ENCODE results near the gene PROSER2. TPM values are rescaled to one million over a fixed set of nuclear protein-coding genes. Genes with fewer than 3 reads are reported as not detected.

The PROSER2 gene
- total and polyA plus RNA-seq, 4 donors: 1.4 to 8.0 (median 4.3) TPM

DNA sequence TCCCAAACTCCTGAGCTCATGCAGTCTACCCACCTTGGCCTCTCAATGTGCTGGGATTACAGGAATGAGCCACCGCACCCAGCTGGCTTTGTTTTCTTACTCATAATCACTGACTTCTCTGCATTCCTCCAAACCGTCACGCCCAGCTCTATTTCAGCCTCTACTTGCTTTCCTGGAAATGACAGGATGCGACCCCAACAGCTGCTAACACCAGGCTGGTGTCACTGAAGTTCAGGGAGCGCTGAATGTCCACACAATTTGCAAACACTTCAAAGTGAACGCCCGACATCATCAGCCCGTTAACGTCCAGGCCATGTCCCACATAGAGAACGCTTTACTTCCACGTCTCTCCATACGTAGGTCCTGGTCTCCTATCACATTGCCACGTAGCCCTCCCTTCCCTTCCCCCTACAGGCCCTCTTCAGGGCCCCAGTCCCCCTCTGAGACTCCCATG is 12.8 kb upstream of the PROSER2 start:
- Histone ChIP-seq H3K9me3 (ENCODE audit: control insufficient read depth, low read length) (no peaks in the 10 kb centered on the region), H3K4me3 (ENCODE audit: low read length in 2 of 2) (no peak overlapping the region), H3K36me3 (ENCODE audit: control insufficient read depth in 1 of 2, insufficient read depth in 2 of 2, low read length in 1 of 2) (no peaks in the 10 kb centered on the region), H3K27ac (ENCODE audit: low read depth in 1 of 2, low read length in 2 of 2) (no peak overlapping the region), H3K4me1 (ENCODE audit: control insufficient read depth in 1 of 2, insufficient read depth in 2 of 2, low read length in 2 of 2) (no peaks in the 10 kb centered on the region), H3K27me3 (ENCODE audit: control insufficient read depth in 1 of 2, insufficient read depth in 2 of 2, low read length in 1 of 2) (no peaks in the 10 kb centered on the region)
- DNase-seq (no peak), ATAC-seq (ENCODE audit: low FRiP score) (no peak)
- WGBS, 2 donors: 64 to 68% methylated on average over 13 of the region's 13 CpGs
- intact Hi-C loops (cut with DNase I): no loop called here

DNA sequence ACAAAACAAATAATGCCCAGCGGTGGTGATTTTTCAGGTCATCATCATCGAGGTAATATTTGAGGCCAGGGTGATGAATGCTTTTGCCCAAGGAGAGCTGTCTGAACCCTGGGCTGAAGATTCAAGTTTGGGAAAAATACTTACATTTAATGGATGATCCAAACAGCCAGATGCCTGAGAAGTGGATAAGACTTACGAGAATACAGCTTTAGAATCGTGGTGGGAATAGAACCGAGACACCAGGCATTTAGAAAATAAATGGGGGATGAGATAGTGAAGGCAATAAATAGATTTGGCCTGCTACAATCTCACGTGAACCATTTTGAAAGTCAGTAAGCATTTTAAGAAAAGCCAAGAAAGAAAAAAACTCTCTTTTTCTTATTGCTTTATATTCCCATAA is 12.2 kb upstream of the PROSER2 start:
- Histone ChIP-seq H3K4me1 (ENCODE audit: control insufficient read depth in 1 of 2, insufficient read depth in 2 of 2, low read length in 2 of 2) (no peaks in the 10 kb centered on the region), H3K4me3 (ENCODE audit: low read length in 2 of 2) (no peak overlapping the region), H3K27ac (ENCODE audit: low read depth in 1 of 2, low read length in 2 of 2) (no peak overlapping the region), H3K9me3 (ENCODE audit: control insufficient read depth, low read length) (no peaks in the 10 kb centered on the region), H3K36me3 (ENCODE audit: control insufficient read depth in 1 of 2, insufficient read depth in 2 of 2, low read length in 1 of 2) (no peaks in the 10 kb centered on the region), H3K27me3 (ENCODE audit: control insufficient read depth in 1 of 2, insufficient read depth in 2 of 2, low read length in 1 of 2) (no peaks in the 10 kb centered on the region)
- ATAC-seq (ENCODE audit: low FRiP score) (no peak), DNase-seq (no peak)
- WGBS, 2 donors: 39 to 44% methylated on average over 6 of the region's 6 CpGs
- intact Hi-C loops (cut with DNase I): no loop called here

DNA sequence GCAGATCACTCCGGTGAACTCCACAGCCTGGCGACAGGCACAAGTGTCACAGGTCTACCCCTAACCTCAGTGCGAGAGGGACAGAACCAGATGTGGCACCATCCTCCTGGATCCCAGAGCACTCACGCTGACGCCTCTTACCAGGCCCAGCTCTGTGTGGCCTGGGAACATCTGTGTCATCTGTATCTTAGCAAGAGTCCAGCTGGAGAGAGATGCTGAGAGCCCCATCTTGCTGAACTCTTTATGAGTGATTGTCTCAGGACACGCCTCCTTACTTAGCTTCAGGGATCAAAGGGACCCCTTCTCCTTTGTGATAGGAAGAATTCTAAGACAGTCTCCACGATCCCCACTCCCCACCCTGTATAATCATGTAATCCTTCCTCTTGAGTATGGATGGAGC is 10.0 kb upstream of the PROSER2 start:
- Histone ChIP-seq H3K27ac (ENCODE audit: low read depth in 1 of 2, low read length in 2 of 2) (no peak overlapping the region), H3K27me3 (ENCODE audit: control insufficient read depth in 1 of 2, insufficient read depth in 2 of 2, low read length in 1 of 2) (no peaks in the 10 kb centered on the region), H3K4me1 (ENCODE audit: control insufficient read depth in 1 of 2, insufficient read depth in 2 of 2, low read length in 2 of 2) (no peaks in the 10 kb centered on the region), H3K9me3 (ENCODE audit: control insufficient read depth, low read length) (no peaks in the 10 kb centered on the region), H3K36me3 (ENCODE audit: control insufficient read depth in 1 of 2, insufficient read depth in 2 of 2, low read length in 1 of 2) (no peaks in the 10 kb centered on the region), H3K4me3 (ENCODE audit: low read length in 2 of 2) (no peak overlapping the region)
- no peak for ATAC-seq (ENCODE audit: low FRiP score)
- intact Hi-C loops (cut with DNase I): no loop called here
- no peak for DNase-seq
- WGBS, 2 donors: 90 to 91% methylated on average over 7 of the region's 7 CpGs

DNA sequence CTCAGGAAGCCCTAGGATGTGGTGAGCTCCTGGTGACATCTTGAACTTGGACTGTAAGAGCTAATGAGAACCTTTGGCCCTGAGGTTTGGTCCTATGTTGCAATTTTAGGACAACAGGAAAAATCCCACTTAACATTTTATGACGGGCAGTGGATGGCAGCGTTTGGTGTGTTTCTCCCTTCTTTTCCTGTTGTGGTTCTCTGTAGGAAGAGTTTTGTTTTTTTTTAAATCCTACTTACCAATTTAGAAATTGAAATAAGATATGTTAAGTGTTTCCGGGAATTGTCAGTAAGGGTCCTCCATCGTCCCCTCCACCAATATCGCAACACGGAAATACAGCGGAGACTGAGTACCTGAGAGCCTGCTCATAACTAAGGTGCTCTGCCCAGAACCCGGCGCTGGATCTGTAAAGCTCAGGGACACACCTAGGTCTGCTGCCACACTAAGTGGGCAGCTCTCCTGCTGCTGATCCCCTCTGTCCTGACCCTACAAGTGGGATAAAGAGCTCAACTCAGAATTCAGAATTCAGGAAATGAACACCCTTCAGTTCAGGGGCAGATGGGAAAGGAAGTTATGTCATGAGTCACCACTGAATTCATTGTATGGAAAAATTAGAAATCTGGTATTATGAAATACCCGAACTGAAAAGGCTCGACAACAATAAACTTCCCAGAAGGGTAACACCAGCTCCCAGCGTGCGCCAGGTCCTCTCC is 9.1 kb upstream of the PROSER2 start:
- no peak for ATAC-seq (ENCODE audit: low FRiP score)
- DNase-seq: no peak
- no peak overlapping the region for H3K4me3 ChIP-seq (ENCODE audit: low read length in 2 of 2)
- H3K4me1 ChIP-seq (ENCODE audit: control insufficient read depth in 1 of 2, insufficient read depth in 2 of 2, low read length in 2 of 2): no peaks in the 10 kb centered on the region
- no peaks in the 10 kb centered on the region for H3K36me3 ChIP-seq (ENCODE audit: control insufficient read depth in 1 of 2, insufficient read depth in 2 of 2, low read length in 1 of 2)
- WGBS, 2 donors: 84 to 87% methylated on average over 13 of the region's 13 CpGs
- no peaks in the 10 kb centered on the region for H3K27me3 ChIP-seq (ENCODE audit: control insufficient read depth in 1 of 2, insufficient read depth in 2 of 2, low read length in 1 of 2)
- H3K27ac ChIP-seq (ENCODE audit: low read depth in 1 of 2, low read length in 2 of 2): no peak overlapping the region
- intact Hi-C loops (cut with DNase I): no loop called here
- H3K9me3 ChIP-seq (ENCODE audit: control insufficient read depth, low read length): no peaks in the 10 kb centered on the region

DNA sequence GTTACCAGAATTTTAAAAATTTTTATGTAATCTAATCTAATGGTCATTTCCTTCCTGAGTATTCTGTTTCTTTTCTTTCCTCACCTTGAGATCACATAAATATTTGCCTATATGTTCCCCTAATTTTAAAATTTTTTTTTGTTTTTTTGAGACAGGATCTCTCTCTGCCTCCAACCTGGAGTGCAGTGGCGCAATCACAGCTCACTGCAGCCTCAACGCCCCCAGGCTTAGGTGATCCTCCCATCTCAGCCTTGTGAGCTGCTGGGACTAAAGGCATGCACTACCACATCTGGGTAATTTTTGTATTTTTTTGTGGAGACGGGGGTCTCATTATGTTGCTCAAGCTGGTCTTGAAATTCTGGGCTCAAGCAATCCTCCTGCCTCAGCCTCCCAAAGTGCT is 4.1 kb upstream of the PROSER2 start:
- Histone ChIP-seq H3K4me3 (ENCODE audit: low read length in 2 of 2) (no peak overlapping the region), H3K27ac (ENCODE audit: low read depth in 1 of 2, low read length in 2 of 2) (no peak overlapping the region), H3K27me3 (ENCODE audit: control insufficient read depth in 1 of 2, insufficient read depth in 2 of 2, low read length in 1 of 2) (no peaks in the 10 kb centered on the region), H3K36me3 (ENCODE audit: control insufficient read depth in 1 of 2, insufficient read depth in 2 of 2, low read length in 1 of 2) (no peaks in the 10 kb centered on the region), H3K4me1 (ENCODE audit: control insufficient read depth in 1 of 2, insufficient read depth in 2 of 2, low read length in 2 of 2) (no peaks in the 10 kb centered on the region), H3K9me3 (ENCODE audit: control insufficient read depth, low read length) (no peaks in the 10 kb centered on the region)
- intact Hi-C loops (cut with DNase I): no loop called here
- DNase-seq: no peak
- 78 to 92% methylated on average over 3 of the region's 3 CpGs for WGBS, 2 donors
- ATAC-seq (ENCODE audit: low FRiP score): no peak

DNA sequence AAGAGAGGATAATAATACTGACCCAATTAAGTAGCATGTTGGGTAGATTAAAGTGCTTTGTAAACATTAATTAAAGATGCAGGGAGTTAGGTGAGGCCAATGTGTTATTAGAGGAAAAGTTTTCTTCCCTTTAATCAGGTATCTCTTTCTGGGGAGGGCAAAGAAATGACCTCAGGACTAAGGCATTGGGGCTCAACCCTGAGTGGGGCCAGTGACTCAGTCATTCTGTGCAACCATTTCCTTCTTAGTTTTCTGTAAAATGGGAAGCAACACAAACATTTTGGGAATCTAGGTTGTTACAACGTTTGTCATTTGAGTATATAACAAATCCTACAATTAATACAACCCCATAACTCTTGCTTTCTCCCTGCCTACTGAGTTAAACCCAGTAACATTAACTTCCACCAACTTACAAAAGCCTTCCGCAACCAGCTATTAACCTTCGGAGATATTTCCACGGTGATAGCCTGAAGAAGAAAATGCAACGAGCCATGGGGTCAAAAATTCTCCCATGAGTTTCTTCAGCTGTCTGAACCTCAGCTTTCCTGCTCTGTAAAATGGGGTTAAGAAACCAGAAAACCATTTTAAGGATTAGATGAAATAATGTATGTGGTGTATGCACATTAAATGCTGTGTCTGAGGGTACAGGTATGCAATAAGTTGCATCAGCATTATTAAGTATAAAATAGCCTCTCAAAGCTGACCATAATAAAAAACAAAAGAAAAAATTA is 965 bp upstream of the PROSER2 start:
- no peak overlapping the region for H3K27ac ChIP-seq (ENCODE audit: low read depth in 1 of 2, low read length in 2 of 2)
- DNase-seq (no peak), ATAC-seq (ENCODE audit: low FRiP score) (no peak)
- intact Hi-C loops (cut with DNase I): no loop called here
- no peak overlapping the region for H3K4me3 ChIP-seq (ENCODE audit: low read length in 2 of 2)
- H3K36me3 ChIP-seq (ENCODE audit: control insufficient read depth in 1 of 2, insufficient read depth in 2 of 2, low read length in 1 of 2): no peaks in the 10 kb centered on the region
- H3K27me3 ChIP-seq (ENCODE audit: control insufficient read depth in 1 of 2, insufficient read depth in 2 of 2, low read length in 1 of 2): no peaks in the 10 kb centered on the region
- WGBS, 2 donors: 77 to 78% methylated on average over 5 of the region's 5 CpGs
- H3K4me1 ChIP-seq (ENCODE audit: control insufficient read depth in 1 of 2, insufficient read depth in 2 of 2, low read length in 2 of 2): no peaks in the 10 kb centered on the region
- H3K9me3 ChIP-seq (ENCODE audit: control insufficient read depth, low read length): no peaks in the 10 kb centered on the region

DNA sequence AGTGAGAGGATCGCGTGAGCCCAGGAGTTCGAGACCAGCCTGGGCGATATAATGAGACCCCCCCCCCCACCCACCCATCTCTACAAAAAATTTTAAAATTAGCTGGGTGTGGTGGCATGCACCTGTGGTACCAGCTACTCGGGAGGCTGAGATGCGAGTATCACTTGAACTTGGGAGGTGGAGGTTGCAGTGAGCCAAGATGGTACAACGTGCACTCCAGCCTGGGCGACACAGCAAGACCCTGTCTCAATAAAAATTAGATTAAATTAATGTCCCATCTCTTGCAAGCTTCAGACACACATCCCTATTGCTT is 391 bp upstream of the PROSER2 start:
- DNase-seq (no peak), ATAC-seq (ENCODE audit: low FRiP score) (no peak)
- H3K36me3 ChIP-seq (ENCODE audit: control insufficient read depth in 1 of 2, insufficient read depth in 2 of 2, low read length in 1 of 2): no peaks in the 10 kb centered on the region
- no peaks in the 10 kb centered on the region for H3K27me3 ChIP-seq (ENCODE audit: control insufficient read depth in 1 of 2, insufficient read depth in 2 of 2, low read length in 1 of 2)
- no peaks in the 10 kb centered on the region for H3K4me1 ChIP-seq (ENCODE audit: control insufficient read depth in 1 of 2, insufficient read depth in 2 of 2, low read length in 2 of 2)
- no peaks in the 10 kb centered on the region for H3K9me3 ChIP-seq (ENCODE audit: control insufficient read depth, low read length)
- 58 to 69% methylated on average over 7 to 8 of the region's 8 CpGs for WGBS, 2 donors
- intact Hi-C loops (cut with DNase I): no loop called here
- H3K27ac ChIP-seq (ENCODE audit: low read depth in 1 of 2, low read length in 2 of 2): no peak overlapping the region
- H3K4me3 ChIP-seq (ENCODE audit: low read length in 2 of 2): peak overlapping the region; percentile 78 to 88

DNA sequence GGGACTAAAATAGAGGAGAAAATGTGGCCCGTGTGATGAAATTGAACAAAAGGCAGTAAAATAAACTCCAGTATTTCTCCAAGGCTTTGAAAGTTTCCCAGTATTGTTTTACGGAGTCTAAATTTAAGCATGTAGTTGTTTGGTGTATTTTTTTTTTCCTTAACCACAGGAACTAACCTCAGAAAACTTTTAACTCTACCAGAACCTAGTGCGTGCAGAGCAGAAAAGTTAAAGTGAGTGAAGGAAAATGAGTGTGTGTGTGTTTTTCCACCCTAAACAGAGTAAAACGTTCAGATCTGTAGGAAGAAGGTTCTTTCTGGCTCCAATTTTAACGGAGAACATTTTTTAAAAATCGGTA is 812 bp downstream of the PROSER2 start:
- 0 to 1% methylated on average over 6 of the region's 6 CpGs for WGBS, 2 donors
- Histone ChIP-seq H3K4me1 (ENCODE audit: control insufficient read depth in 1 of 2, insufficient read depth in 2 of 2, low read length in 2 of 2) (no peaks in the 10 kb centered on the region), H3K27me3 (ENCODE audit: control insufficient read depth in 1 of 2, insufficient read depth in 2 of 2, low read length in 1 of 2) (no peaks in the 10 kb centered on the region), H3K9me3 (ENCODE audit: control insufficient read depth, low read length) (no peaks in the 10 kb centered on the region), H3K27ac (ENCODE audit: low read depth in 1 of 2, low read length in 2 of 2) (no peak overlapping the region), H3K4me3 (ENCODE audit: low read length in 2 of 2) (peak overlapping the region; percentile 78 to 88), H3K36me3 (ENCODE audit: control insufficient read depth in 1 of 2, insufficient read depth in 2 of 2, low read length in 1 of 2) (no peaks in the 10 kb centered on the region)
- intact Hi-C loops (cut with DNase I): no loop called here
- ATAC-seq (ENCODE audit: low FRiP score): no peak
- DNase-seq: no peak

DNA sequence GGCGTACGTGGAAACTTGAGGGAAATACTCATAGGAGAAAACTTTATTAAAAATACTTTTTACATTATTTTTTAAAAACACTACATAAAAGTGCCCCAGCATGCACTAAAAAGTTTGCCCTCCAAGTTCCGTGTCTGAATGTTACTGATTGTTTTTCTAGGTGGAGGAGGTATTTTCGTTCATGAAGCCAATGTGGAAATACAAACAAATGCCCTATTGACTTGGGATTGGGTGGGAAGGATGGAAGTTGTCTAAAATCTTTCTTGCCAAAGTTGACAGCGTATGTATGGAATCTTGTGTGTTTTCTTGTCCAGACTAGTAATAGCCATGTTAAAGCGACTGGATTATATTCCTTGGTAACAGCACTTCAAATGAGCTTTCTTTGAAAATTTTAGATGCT is 1.2 kb downstream of the PROSER2 start:
- intact Hi-C loops (cut with DNase I): no loop called here
- Histone ChIP-seq H3K9me3 (ENCODE audit: control insufficient read depth, low read length) (no peaks in the 10 kb centered on the region), H3K4me3 (ENCODE audit: low read length in 2 of 2) (peak overlapping the region; percentile 78 to 88), H3K27ac (ENCODE audit: low read depth in 1 of 2, low read length in 2 of 2) (no peak overlapping the region), H3K36me3 (ENCODE audit: control insufficient read depth in 1 of 2, insufficient read depth in 2 of 2, low read length in 1 of 2) (no peaks in the 10 kb centered on the region), H3K27me3 (ENCODE audit: control insufficient read depth in 1 of 2, insufficient read depth in 2 of 2, low read length in 1 of 2) (no peaks in the 10 kb centered on the region), H3K4me1 (ENCODE audit: control insufficient read depth in 1 of 2, insufficient read depth in 2 of 2, low read length in 2 of 2) (no peaks in the 10 kb centered on the region)
- ATAC-seq (ENCODE audit: low FRiP score) (no peak), DNase-seq (no peak)
- 3 to 5% methylated on average over 6 of the region's 6 CpGs for WGBS, 2 donors
